HG03025 (cell line): ENCODE results near the gene PATL1.
A peak's percentile ranks its signal among the peaks of the same experiment; 100 is the strongest.

Experiments used
- ATAC-seq: cut with Tn5 transposase; IDR thresholded peaks from one replicate; pipeline ENCODE4 v1.9.1; 2021; ENCODE audit warnings: mild to moderate bottlenecking, moderate library complexity; ENCODE audit not compliant: unreplicated experiment, low FRiP score

The PATL1 gene

GRCh38 chr11:59616396-59616982 is 52.3 kb downstream of the PATL1 start:
- ATAC-seq = no peak

DNA sequence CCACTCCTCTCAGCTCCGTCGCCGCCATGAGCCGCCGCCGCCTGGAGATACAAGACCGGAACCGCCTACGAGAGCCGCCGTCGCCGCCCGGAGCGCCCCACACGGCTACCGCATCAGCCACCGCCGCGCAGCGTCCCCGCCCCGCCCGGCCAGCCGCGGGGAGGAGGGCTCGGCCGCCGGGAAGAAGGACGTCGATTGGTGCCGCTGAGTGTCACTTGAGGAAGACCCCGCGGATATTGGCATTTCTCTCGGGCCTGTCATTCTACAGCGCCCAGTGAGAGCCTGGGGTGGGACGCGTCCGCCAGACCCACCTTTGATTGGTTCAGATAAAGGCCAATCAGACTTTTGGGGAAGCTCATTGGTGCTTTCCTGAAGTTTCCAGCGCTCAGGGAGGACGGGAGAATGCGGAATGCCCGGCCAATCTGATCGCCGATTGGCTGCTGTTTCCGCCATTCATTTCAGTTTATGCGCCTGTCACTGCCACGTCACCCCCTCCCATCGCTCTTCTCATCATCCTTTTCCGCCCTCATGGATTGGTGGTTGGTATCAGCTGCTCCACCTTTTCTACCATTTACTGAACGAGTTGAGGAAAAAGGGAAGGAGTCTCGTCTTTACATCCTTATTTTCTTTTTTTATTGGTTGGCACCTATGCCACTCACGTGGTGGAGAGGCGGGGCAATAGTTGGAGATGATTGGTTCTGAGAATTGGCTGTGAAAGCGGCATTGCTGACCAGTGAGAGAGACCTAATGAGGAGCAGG is 53.0 kb downstream of the PATL1 start, which contains the start of gene OSBP:
TSS of gene OSBP (minus strand) at position 138 of the 759 bp plus-strand sequence. CDS start at position 28, 110 bp downstream.
- ATAC-seq = peak; percentile 86

DNA sequence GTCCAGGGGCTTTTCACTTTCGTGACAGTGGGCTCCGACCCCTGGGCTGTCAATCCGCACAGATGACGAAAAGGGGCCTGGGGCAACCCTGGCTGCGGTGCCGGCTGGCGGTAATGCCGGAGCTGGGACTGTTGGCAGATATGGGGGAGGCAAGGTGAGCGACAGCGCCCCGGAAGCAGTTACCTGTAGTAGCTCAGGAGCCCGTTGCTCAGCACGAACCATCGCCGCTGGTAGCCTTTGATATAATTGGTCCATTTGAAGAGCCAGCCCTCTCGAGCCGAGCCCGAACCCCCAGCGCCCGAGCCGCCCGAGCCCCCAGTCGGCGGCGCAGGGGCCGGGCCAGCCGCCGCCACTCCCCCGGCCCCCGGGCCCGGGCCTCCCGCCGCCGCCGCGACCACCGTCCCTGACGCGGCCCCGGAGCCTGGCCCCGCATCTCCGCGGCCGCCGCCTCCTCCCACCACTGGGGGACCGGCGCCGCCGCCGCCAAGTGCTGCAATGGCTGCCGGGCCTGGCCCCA is 53.7 kb downstream of the PATL1 start:
- peak; percentile 23 for ATAC-seq

GRCh38 chr11:59614277-59615119 is 54.3 kb downstream of the PATL1 start:
- ATAC-seq = no peak

- ATAC-seq = no peak
Measured at GRCh38 chr11:59611570-59612565, 57.0 kb downstream of the PATL1 start.

DNA sequence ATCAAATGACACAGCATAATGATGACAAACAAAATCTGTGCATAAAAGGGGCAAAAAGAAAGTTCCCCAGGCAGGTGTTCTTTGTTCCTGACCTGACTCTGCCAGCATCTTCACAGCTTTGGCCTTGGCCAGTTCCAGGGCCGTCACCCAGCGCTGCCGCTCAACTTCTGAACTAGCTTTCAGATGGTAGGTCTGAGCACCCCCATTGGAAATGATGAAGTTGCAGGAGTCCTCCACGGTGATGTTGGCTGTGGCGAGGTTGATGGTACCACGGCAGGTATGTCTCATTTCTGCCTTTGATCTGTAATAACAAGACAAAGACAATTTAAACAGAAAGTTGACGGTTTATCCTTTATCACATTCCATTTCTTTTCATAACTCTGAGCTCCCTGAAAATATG is 58.5 kb downstream of the PATL1 start:
- no peak for ATAC-seq

DNA sequence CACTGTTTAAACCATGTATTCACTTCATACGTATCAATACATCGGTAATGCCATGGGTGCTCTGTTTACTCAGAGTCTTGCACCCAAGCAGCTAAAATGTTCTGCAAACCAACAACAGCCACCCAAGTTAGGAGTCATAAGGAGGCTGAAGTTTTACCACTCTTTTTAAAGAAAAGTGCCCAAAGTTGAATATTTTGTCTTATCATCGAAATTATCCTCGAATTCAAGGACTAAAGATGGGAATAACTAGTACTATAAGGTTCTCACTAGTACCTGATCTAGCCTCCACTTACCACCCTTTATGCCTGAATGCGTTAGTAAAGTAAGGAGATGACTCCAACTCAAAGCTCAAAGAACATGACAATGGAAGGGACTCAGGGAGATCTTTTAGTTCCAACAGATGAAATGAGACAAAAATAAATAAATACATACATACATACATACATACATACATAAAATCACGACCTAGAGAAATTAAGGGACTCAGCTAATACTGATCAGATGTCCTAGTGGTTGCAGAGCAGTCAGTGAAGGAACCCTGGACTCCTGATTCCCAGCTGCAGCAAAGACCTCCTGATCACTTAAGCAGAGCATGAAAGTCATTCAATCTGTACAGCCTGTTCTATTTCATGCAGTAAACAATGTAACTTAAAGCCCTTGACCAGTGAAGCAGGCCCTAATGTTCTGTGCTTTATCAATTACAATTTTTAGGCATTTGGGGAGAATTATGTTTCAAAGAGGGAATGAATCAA is 61.0 kb downstream of the PATL1 start:
- no peak for ATAC-seq

- ATAC-seq = no peak
Measured at GRCh38 chr11:59602432-59602831, 66.4 kb downstream of the PATL1 start.

GRCh38 chr11:59601788-59602187 is 67.0 kb downstream of the PATL1 start:
- no peak for ATAC-seq

DNA sequence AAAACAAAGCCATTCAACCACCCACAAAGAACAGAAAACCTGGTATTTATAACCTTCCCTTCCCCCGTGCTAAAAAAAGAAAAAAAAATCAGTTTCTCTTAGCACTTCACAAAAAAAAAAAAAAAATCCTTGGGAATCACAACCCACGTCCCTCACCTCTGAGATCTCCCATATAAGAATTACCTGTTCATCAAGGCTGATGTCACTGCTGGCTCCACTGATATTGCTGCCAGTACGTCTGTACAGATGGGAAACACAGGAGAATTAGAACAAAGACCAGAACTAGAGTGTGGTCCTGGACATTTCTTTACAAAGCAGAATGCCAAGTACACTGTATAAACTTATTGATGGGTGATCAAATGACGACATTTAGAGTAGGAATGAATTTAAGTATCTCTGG is 68.2 kb downstream of the PATL1 start:
- no peak for ATAC-seq

- ATAC-seq = no peak
Measured at GRCh38 chr11:59600234-59600633, 68.6 kb downstream of the PATL1 start.

DNA sequence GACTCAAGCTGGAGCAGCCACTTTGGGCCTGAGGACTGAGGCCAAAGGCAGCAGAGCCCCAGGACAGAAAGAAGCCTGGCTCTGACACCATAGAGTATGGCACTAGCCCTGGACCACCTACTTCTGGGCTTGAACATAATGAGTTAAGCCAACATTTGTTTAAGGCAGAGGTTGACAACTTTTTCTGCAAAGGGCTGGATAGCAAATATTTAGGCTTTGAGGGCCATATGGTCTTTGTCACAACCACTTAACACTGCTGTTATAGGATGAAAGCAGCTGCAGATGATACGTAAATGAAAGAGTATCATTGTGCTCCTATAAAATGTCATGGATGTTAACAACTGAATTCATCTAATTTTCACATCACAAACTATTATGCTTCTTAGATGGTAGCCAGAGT is 69.9 kb downstream of the PATL1 start:
- ATAC-seq = no peak
